ENCODE results near the gene PBX4. TPM values are rescaled to one million over a fixed set of nuclear protein-coding genes. Genes with fewer than 3 reads are reported as not detected.

The PBX4 gene
- total RNA-seq, 2 donors from 2014 or later: 1.6 to 8.2 TPM

GRCh38 chr19:19534556-19535265, 83.8 kb downstream of the PBX4 start:
- Histone ChIP-seq H3K9me3 (no peaks in the 10 kb centered on the region), H3K36me3 (replicated peaks in 1 of 2; ENCODE audit: insufficient read depth in 1 of 2, low read depth in 2 of 2) (no peaks in the 10 kb centered on the region), H3K27ac (no peak overlapping the region), H3K27me3 (peaks cover 0 to 18% of the 10 kb centered on the region in 2 donors), H3K4me1 (peaks cover 24% of the 10 kb centered on the region), H3K4me3 (no peak overlapping the region)
- DNase-seq (no peak), ATAC-seq (no peak)
- TF ChIP-seq POLR2A (IDR thresholded peaks at IDR 0.05): no peak
- TF ChIP-seq, protein P1, sequence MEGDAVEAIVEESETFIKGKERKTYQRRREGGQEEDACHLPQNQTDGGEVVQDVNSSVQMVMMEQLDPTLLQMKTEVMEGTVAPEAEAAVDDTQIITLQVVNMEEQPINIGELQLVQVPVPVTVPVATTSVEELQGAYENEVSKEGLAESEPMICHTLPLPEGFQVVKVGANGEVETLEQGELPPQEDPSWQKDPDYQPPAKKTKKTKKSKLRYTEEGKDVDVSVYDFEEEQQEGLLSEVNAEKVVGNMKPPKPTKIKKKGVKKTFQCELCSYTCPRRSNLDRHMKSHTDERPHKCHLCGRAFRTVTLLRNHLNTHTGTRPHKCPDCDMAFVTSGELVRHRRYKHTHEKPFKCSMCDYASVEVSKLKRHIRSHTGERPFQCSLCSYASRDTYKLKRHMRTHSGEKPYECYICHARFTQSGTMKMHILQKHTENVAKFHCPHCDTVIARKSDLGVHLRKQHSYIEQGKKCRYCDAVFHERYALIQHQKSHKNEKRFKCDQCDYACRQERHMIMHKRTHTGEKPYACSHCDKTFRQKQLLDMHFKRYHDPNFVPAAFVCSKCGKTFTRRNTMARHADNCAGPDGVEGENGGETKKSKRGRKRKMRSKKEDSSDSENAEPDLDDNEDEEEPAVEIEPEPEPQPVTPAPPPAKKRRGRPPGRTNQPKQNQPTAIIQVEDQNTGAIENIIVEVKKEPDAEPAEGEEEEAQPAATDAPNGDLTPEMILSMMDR (IDR thresholded peaks at IDR 0.05): no peak
- intact Hi-C loops (cut with DNase I): loop anchor here (5.0 kb wide), 1 partner anchor 423 kb away; no protein-coding TSS in a partner anchor
- 64 to 70% methylated on average over 16 to 27 of the region's 27 CpGs for WGBS, 2 donors

GRCh38 chr19:19533841-19534240, 84.6 kb downstream of the PBX4 start:
- Histone ChIP-seq H3K9me3 (no peaks in the 10 kb centered on the region), H3K27ac (no peak overlapping the region), H3K27me3 (peaks cover 0 to 15% of the 10 kb centered on the region in 2 donors), H3K36me3 (replicated peaks in 1 of 2; ENCODE audit: insufficient read depth in 1 of 2, low read depth in 2 of 2) (no peaks in the 10 kb centered on the region), H3K4me3 (no peak overlapping the region), H3K4me1 (peaks cover 24% of the 10 kb centered on the region)
- DNase-seq (no peak), ATAC-seq (no peak)
- TF ChIP-seq, protein P1 (IDR thresholded peaks at IDR 0.05): no peak
- no peak for TF ChIP-seq POLR2A (IDR thresholded peaks at IDR 0.05)
- WGBS, 2 donors: 78 to 85% methylated on average over 5 to 6 of the region's 6 CpGs
- intact Hi-C loops (cut with DNase I): no loop called here

DNA sequence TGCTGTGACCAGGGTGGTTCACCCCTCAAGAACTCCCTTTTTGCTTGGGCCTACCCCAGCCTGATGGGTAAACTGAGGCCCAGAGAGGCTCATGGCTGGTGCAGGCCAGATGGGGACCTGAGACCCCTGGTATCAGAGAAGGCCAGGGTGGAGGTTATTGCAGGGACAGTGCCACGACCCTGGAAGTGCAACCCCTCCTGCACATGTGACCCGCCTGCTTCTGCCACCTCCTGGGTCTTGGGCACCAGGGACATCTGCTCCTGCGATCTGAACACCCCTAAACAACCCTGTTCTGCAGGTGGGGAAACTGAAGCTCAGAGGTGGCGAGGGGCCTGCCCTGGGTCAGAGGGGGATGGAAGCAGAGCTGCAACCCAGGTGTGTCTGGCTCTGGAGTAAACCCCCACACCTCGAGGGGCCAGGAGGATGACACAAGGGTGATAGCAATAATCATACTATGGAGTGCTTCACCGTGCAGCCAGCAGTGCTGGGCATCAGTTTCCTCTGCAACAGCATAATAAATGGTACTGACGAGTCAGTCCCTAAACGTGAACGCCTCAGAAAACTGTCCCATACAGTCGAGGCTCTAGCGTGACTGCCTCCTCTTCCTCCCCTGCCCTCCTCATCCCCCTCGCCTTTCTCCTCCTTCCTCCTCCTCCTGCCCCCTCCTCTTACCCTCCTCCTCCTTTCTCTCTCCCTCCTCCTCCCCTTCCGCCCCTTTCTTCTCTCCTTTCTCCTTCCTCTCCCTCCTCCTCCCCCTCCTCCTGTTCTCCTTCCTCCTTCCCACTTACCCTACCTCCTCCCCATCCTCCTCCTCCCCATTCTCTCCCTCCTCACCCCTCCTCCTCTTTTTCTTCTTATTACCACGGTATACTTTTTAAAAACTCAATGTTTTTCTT, 85.4 kb downstream of the PBX4 start:
- Histone ChIP-seq H3K27me3 (peaks cover 0 to 7% of the 10 kb centered on the region in 2 donors), H3K36me3 (replicated peaks in 1 of 2; ENCODE audit: insufficient read depth in 1 of 2, low read depth in 2 of 2) (no peaks in the 10 kb centered on the region), H3K4me1 (peaks cover 17% of the 10 kb centered on the region), H3K27ac (no peak overlapping the region), H3K9me3 (no peaks in the 10 kb centered on the region), H3K4me3 (no peak overlapping the region)
- WGBS, 2 donors: 69% methylated on average over 10 to 14 of the region's 14 CpGs
- ATAC-seq: no peak
- no peak for TF ChIP-seq POLR2A (IDR thresholded peaks at IDR 0.05)
- TF ChIP-seq, protein P1 (IDR thresholded peaks at IDR 0.05): no peak
- intact Hi-C loops (cut with DNase I): no loop called here
- DNase-seq: no peak

GRCh38 chr19:19531951-19532805, 86.3 kb downstream of the PBX4 start:
- intact Hi-C loops (cut with DNase I): no loop called here
- H3K4me1 ChIP-seq: peaks cover 8% of the 10 kb centered on the region
- TF ChIP-seq, protein P1 (IDR thresholded peaks at IDR 0.05): peak; percentile 90 to 97 (median 94)
- no peak for TF ChIP-seq POLR2A (IDR thresholded peaks at IDR 0.05)
- no peak overlapping the region for H3K4me3 ChIP-seq
- H3K27me3 ChIP-seq: no peaks in the 10 kb centered on the region
- DNase-seq (peak; percentile 78 to 87 (median 83)), ATAC-seq (peak; percentile 76)
- no peak overlapping the region for H3K27ac ChIP-seq
- no peaks in the 10 kb centered on the region for H3K9me3 ChIP-seq
- 19 to 24% methylated on average over 25 to 44 of the region's 48 CpGs for WGBS, 2 donors
- peaks cover 0 to 2% of the 10 kb centered on the region in 2 donors for H3K36me3 ChIP-seq (replicated peaks in 1 of 2; ENCODE audit: insufficient read depth in 1 of 2, low read depth in 2 of 2)
